Mesendoderm (in vitro differentiated cells): ENCODE results near the gene USH1C.

ENCODE experiments used
- DNase-seq: peaks from one replicate; pipeline ENCODE4 v3.0.0; 2013
- H2AK5ac ChIP-seq: 2 replicates; pipeline ENCODE4 v1.6.1; 2013; ENCODE audit warnings: low read length, inconsistent platforms
- H2BK120ac ChIP-seq: 2 replicates; pipeline ENCODE4 v1.6.1; 2013; ENCODE audit warnings: low read depth, mild to moderate bottlenecking, low read length, moderate library complexity, mixed read lengths
- H2BK15ac ChIP-seq: replicated peaks from 2 replicates; pipeline ENCODE4 v1.6.1; 2013; ENCODE audit warnings: low read depth, mild to moderate bottlenecking, moderate library complexity
- H2BK5ac ChIP-seq: 2 replicates; pipeline ENCODE4 v1.6.1; 2013; ENCODE audit warnings: low read length, inconsistent platforms
- H3K18ac ChIP-seq: 2 replicates; pipeline ENCODE4 v1.6.1; 2013; ENCODE audit warnings: mild to moderate bottlenecking, low read length, mixed read lengths
- H3K23ac ChIP-seq: one replicate; pipeline ENCODE4 v1.6.1; 2013; ENCODE audit warnings: low read length
- H3K27ac ChIP-seq: 2 replicates; pipeline ENCODE4 v1.5.1; 2013; ENCODE audit warnings: low read depth, mild to moderate bottlenecking, inconsistent platforms, low read length, moderate library complexity
- H3K27me3 ChIP-seq: 2 replicates; pipeline ENCODE4 v1.6.1; 2013; ENCODE audit warnings: low read length, control low read depth, mild to moderate bottlenecking, inconsistent platforms; ENCODE audit not compliant: insufficient read depth, poor library complexity
- H3K36me3 ChIP-seq: 2 replicates; pipeline ENCODE4 v1.6.1; 2013; ENCODE audit warnings: low read length, inconsistent platforms; ENCODE audit not compliant: control insufficient read depth, insufficient read depth
- H3K4ac ChIP-seq: one replicate; pipeline ENCODE4 v1.6.1; 2013; ENCODE audit warnings: low read depth, mild to moderate bottlenecking, low read length, moderate library complexity
- H3K4me1 ChIP-seq: 2 replicates; pipeline ENCODE4 v1.6.1; 2013; ENCODE audit warnings: low read depth, low read length, inconsistent platforms; ENCODE audit not compliant: control insufficient read depth
- H3K4me2 ChIP-seq: 2 replicates; pipeline ENCODE4 v1.6.1; 2013; ENCODE audit warnings: low read length
- H3K4me3 ChIP-seq: 2 replicates; pipeline ENCODE4 v1.5.1; 2013; ENCODE audit warnings: mild to moderate bottlenecking, low read length
- H3K56ac ChIP-seq: one replicate; pipeline ENCODE4 v1.6.1; 2013; ENCODE audit warnings: low read length
- H3K79me1 ChIP-seq: 2 replicates; pipeline ENCODE4 v1.6.1; 2013; ENCODE audit warnings: low read length, inconsistent platforms
- H3K79me2 ChIP-seq: 2 replicates; pipeline ENCODE4 v1.6.1; 2013; ENCODE audit warnings: mild to moderate bottlenecking, low read length; ENCODE audit not compliant: control insufficient read depth, insufficient read depth
- H3K9ac ChIP-seq: 2 replicates; pipeline ENCODE4 v1.6.1; 2013; ENCODE audit warnings: low read length, inconsistent platforms
- H4K5ac ChIP-seq: one replicate; pipeline ENCODE4 v1.6.1; 2013; ENCODE audit warnings: low read length
- H4K8ac ChIP-seq: one replicate; pipeline ENCODE4 v1.6.1; 2013; ENCODE audit warnings: low read depth, mild to moderate bottlenecking, control low read depth, low read length, moderate library complexity
- WGBS: extraction: QIAGEN DNeasy Blood & Tissue Kit; methylation state at CpG from one replicate; pipeline ENCODE4 v1.1.7; 2013; ENCODE audit warnings: low lambda C conversion rate, missing lambda C conversion rate; ENCODE audit not compliant: insufficient coverage; ENCODE audit errors: extremely low coverage; 5-methylcytosine and 5-hydroxymethylcytosine counted together

The USH1C gene

DNA sequence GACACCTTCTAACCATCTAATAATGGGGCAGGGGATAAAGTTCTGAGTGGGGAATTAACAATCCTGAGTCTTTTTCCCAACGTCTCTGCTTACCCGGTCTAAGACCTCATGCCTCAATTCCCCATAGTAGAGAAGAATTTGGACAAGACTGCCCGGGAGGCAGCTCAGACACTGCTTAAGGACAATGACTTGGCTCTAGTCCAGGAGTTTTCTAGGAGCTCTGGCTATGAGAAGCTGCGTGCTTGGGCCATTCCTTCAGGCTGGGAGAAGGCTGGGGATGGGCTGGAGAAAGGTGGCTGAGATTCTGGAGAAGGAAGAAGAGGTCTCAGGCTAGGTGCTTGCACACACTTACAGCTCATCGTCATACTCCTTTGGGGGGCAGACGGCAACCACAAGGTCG, 47.8 kb downstream of the USH1C start:
- no peak for DNase-seq
- no peaks in the 10 kb centered on the region for H3K36me3 ChIP-seq
- H2BK120ac ChIP-seq: no peak overlapping the region
- H3K4me2 ChIP-seq: no peak overlapping the region
- no peak overlapping the region for H3K23ac ChIP-seq
- no CpG with 5 or more reads among the region's 7 CpGs for WGBS
- H3K4me1 ChIP-seq: no peaks in the 10 kb centered on the region
- H3K4ac ChIP-seq: no peak overlapping the region
- H2AK5ac ChIP-seq: no peak overlapping the region
- no peaks in the 10 kb centered on the region for H3K79me2 ChIP-seq
- H3K27ac ChIP-seq: no peak overlapping the region
- H4K8ac ChIP-seq: no peak overlapping the region
- no peak overlapping the region for H2BK15ac ChIP-seq
- H3K79me1 ChIP-seq: no peaks in the 10 kb centered on the region
- no peak overlapping the region for H3K56ac ChIP-seq
- H3K9ac ChIP-seq: no peak overlapping the region
- H4K5ac ChIP-seq: no peak overlapping the region
- no peaks in the 10 kb centered on the region for H3K27me3 ChIP-seq
- H3K18ac ChIP-seq: no peak overlapping the region
- H2BK5ac ChIP-seq: no peak overlapping the region
- no peak overlapping the region for H3K4me3 ChIP-seq

- Histone ChIP-seq H2BK15ac (no peak overlapping the region), H3K9ac (no peak overlapping the region), H3K79me1 (no peaks in the 10 kb centered on the region), H3K27ac (no peak overlapping the region), H4K5ac (no peak overlapping the region), H2AK5ac (no peak overlapping the region), H3K23ac (no peak overlapping the region), H3K27me3 (no peaks in the 10 kb centered on the region), H3K79me2 (no peaks in the 10 kb centered on the region), H3K18ac (no peak overlapping the region), H3K4me3 (no peak overlapping the region), H3K56ac (no peak overlapping the region), H3K4me2 (no peak overlapping the region), H4K8ac (no peak overlapping the region), H2BK5ac (no peak overlapping the region), H2BK120ac (no peak overlapping the region), H3K4ac (no peak overlapping the region), H3K36me3 (no peaks in the 10 kb centered on the region), H3K4me1 (no peaks in the 10 kb centered on the region)
- DNase-seq: no peak
- no CpG with 5 or more reads among the region's 6 CpGs for WGBS
Measured at GRCh38 chr11:17494019-17494418, 50.2 kb downstream of the USH1C start.

- H3K4ac ChIP-seq: no peak overlapping the region
- no peak overlapping the region for H2AK5ac ChIP-seq
- no peak for DNase-seq
- no peaks in the 10 kb centered on the region for H3K4me1 ChIP-seq
- H2BK5ac ChIP-seq: no peak overlapping the region
- no peaks in the 10 kb centered on the region for H3K36me3 ChIP-seq
- no peak overlapping the region for H3K27ac ChIP-seq
- H3K4me3 ChIP-seq: no peak overlapping the region
- H3K79me2 ChIP-seq: no peaks in the 10 kb centered on the region
- no peaks in the 10 kb centered on the region for H3K27me3 ChIP-seq
- no CpG with 5 or more reads among the region's 4 CpGs for WGBS
- no peak overlapping the region for H3K23ac ChIP-seq
- H3K4me2 ChIP-seq: no peak overlapping the region
- H2BK15ac ChIP-seq: no peak overlapping the region
- H3K56ac ChIP-seq: no peak overlapping the region
- H3K9ac ChIP-seq: no peak overlapping the region
- no peak overlapping the region for H2BK120ac ChIP-seq
- H3K79me1 ChIP-seq: no peaks in the 10 kb centered on the region
- no peak overlapping the region for H3K18ac ChIP-seq
- H4K8ac ChIP-seq: no peak overlapping the region
- H4K5ac ChIP-seq: no peak overlapping the region
Measured at GRCh38 chr11:17490938-17491337, 53.3 kb downstream of the USH1C start.

DNA sequence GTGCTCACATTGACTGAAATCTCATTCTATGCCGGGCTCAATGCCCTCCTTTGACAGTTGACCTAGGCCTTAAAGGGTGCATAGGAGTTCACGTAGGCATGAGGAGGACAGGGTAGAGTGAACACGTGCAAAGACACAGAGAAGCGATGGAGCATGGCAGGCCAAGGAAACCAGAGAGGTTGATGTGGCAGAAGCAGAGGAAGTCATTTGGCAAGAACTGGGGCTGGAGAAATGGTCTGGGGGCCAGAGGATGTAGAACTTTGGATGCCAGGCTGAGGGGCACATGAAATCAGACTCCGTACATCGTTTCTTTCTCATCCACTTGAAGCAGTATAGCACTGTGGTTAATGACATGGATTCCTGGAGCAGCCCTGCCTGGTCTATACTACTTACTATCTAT, 54.0 kb downstream of the USH1C start:
- Histone ChIP-seq H4K5ac (no peak overlapping the region), H3K79me2 (no peaks in the 10 kb centered on the region), H3K18ac (no peak overlapping the region), H2AK5ac (no peak overlapping the region), H2BK120ac (no peak overlapping the region), H3K27ac (no peak overlapping the region), H4K8ac (no peak overlapping the region), H3K23ac (no peak overlapping the region), H2BK15ac (no peak overlapping the region), H3K27me3 (no peaks in the 10 kb centered on the region), H3K79me1 (no peaks in the 10 kb centered on the region), H3K4me1 (no peaks in the 10 kb centered on the region), H3K4ac (no peak overlapping the region), H3K4me2 (no peak overlapping the region), H3K56ac (no peak overlapping the region), H2BK5ac (no peak overlapping the region), H3K9ac (no peak overlapping the region), H3K36me3 (no peaks in the 10 kb centered on the region), H3K4me3 (no peak overlapping the region)
- DNase-seq: no peak
- WGBS: no CpG with 5 or more reads among the region's 6 CpGs

DNA sequence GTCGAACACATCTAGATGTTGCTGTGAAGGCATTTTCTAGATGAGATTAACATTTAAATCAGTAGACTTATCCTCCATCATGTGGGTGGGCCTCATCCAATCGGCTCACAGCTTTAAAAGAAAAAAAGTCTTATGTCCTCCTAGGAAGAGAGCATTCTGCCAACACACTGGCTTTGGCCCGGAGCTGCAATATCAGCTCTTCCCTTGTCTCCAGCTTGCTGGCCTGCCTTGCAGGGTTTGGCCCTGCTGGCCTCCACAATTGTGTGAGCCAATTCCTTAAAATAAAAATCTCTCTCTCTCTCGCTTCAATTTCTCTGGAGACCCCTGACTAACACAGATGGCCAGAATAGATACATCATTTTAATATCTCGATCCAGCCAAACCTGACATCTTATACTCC, 54.5 kb downstream of the USH1C start:
- WGBS: no CpG with 5 or more reads among the region's 5 CpGs
- DNase-seq: no peak
- H4K8ac ChIP-seq: no peak overlapping the region

GRCh38 chr11:17488563-17488962, 55.7 kb downstream of the USH1C start:
- Histone ChIP-seq H2BK5ac (no peak overlapping the region), H3K4ac (no peak overlapping the region), H3K36me3 (no peaks in the 10 kb centered on the region), H3K4me3 (no peak overlapping the region), H4K5ac (no peak overlapping the region), H4K8ac (no peak overlapping the region), H3K4me2 (no peak overlapping the region), H3K27ac (no peak overlapping the region), H3K23ac (no peak overlapping the region), H3K79me2 (no peaks in the 10 kb centered on the region), H3K27me3 (no peaks in the 10 kb centered on the region), H3K4me1 (no peaks in the 10 kb centered on the region), H2BK120ac (no peak overlapping the region), H2BK15ac (no peak overlapping the region), H3K18ac (no peak overlapping the region), H3K9ac (no peak overlapping the region), H3K56ac (no peak overlapping the region), H2AK5ac (no peak overlapping the region), H3K79me1 (no peaks in the 10 kb centered on the region)
- no peak for DNase-seq
- WGBS: no CpG with 5 or more reads among the region's 1 CpG

More for the DNA sequence above, 54.5 kb downstream of the USH1C start:
- Histone ChIP-seq H3K4ac (no peak overlapping the region), H2BK120ac (no peak overlapping the region), H2BK5ac (no peak overlapping the region), H3K79me1 (no peaks in the 10 kb centered on the region), H4K5ac (no peak overlapping the region), H2AK5ac (no peak overlapping the region), H3K23ac (no peak overlapping the region), H3K27ac (no peak overlapping the region), H2BK15ac (no peak overlapping the region), H3K4me1 (no peaks in the 10 kb centered on the region), H3K18ac (no peak overlapping the region), H3K36me3 (no peaks in the 10 kb centered on the region), H3K56ac (no peak overlapping the region), H3K79me2 (no peaks in the 10 kb centered on the region), H3K4me3 (no peak overlapping the region), H3K4me2 (no peak overlapping the region), H3K9ac (no peak overlapping the region), H3K27me3 (no peaks in the 10 kb centered on the region)
